HG03520 (cell line): Measurements from ENCODE around the gene STOM.

Source experiments
- ATAC-seq: cut with Tn5 transposase; IDR thresholded peaks from one replicate; pipeline ENCODE4 v1.9.1; 2021; ENCODE audit warnings: mild to moderate bottlenecking, moderate library complexity; ENCODE audit not compliant: unreplicated experiment

STOM gene

GRCh38 chr9:121371495-121372061, 1.5 kb upstream of the STOM start:
- no peak for ATAC-seq

GRCh38 chr9:121368745-121369144, 1.3 kb downstream of the STOM start:
- ATAC-seq: no peak

DNA sequence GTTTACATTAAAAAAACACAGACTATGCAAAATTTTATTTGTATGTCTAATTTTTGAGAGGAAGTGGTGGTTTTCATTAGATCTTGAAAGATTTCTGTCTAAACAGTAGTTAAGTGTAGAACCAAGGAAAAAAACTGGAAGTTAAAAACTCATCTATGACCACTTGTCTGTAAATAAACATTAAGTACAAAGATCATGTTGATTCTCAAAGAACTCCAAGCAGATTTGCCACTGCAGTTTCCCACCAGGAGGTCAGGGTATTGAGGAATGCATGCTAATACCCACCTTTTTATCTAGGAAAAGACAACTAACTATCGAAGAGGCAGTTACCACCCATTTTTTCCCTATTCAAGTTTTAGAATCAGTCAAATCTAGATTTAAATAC, 1.9 kb downstream of the STOM start:
- ATAC-seq: no peak

DNA sequence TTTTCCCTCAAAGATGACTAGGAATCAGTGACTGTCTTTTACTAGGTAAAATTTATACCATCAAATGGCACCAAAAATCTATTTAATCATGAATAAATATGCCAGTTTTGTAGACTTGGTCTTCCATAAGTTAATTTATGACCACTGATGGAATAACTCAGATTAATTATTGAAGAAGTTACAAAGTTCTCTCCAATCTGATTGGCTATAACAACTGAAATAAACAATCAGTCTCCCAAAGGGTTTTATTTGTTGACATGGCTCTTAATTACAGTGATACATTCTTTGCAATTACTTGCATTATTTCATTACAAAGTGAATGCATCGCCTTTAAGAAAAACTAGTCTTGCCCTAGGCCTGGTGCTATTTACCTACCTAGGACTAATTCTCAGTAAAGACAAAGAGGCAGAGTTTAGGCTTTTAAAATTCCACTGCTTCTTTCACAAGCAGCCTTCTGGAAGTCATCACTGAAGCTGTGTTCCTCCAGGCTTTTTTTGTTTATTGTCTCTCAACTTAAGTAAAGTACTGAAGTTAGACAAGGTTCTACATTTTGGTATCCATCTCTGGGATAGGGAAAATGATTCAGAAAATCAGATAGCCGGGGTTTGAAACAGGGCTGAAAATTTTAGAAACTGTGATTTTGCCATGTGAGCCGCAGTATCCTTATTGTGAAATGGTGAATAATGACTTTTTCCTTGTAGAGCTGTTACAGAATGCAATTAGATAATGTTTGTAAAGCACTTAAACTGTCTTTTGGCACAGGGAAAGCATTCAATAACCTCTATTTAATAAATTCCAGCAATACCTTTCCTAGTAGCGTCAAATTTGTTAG, 2.5 kb downstream of the STOM start:
- ATAC-seq: no peak

GRCh38 chr9:121366611-121367192, 3.3 kb downstream of the STOM start:
- no peak for ATAC-seq

GRCh38 chr9:121365564-121365963, 4.5 kb downstream of the STOM start:
- no peak for ATAC-seq

DNA sequence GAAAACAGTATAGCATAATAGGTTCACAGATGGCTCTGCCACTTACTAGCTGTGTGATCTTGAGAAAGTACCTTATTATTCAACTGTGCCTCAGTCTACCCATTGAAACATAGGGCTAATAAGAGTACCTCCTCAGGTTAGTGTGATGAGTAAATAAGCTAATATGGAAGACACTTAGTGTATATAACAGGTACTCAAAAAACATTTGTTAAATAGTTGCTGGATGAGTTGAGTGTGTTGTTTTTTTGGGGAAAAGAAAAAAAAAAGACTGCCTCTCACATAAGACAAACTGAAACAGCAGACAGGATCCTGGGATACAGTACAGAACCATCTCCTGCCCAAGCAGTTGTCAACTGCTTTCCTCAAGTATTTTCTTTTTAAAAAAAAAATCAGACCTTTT, 5.2 kb downstream of the STOM start:
- no peak for ATAC-seq

GRCh38 chr9:121364077-121364476, 6.0 kb downstream of the STOM start:
- no peak for ATAC-seq

- ATAC-seq: no peak
Observed at GRCh38 chr9:121363622-121363961, 6.5 kb downstream of the STOM start.

DNA sequence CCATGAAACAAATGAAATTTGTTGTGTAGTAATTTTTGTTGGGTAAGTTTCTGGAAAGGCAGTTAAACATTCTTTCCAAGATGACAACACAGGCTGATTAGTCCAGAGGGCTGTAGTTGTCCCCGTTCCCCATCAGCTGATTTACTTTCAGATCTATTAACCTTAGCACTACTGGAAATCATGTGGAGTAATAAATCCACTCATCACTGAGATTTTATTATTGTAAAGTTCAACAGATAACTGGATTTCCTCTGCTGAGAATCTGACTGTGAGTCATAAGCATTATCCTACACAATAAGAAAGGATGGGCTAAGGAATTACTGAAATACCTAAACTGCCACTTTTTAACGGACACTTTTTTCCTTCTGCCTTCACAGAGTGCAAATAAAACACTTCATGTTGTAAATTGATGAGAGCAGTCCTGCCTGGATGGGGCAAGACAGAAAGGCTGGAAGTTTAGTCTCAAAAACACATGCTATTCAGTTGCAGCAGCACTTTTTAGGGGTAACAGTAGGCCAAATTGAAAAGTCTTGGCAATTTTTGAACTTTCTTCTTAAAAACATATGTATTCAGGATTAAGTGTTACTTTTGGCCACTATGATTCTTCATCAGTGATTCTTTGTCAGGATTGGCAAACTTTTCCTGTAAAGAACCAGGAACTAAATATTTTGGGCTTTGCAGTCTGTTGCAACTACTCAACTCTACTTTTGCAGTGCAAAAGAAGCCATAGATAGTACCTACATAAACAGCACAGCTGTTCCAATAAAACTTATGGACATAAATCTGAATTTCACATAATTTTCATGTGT, 7.0 kb downstream of the STOM start:
- no peak for ATAC-seq

DNA sequence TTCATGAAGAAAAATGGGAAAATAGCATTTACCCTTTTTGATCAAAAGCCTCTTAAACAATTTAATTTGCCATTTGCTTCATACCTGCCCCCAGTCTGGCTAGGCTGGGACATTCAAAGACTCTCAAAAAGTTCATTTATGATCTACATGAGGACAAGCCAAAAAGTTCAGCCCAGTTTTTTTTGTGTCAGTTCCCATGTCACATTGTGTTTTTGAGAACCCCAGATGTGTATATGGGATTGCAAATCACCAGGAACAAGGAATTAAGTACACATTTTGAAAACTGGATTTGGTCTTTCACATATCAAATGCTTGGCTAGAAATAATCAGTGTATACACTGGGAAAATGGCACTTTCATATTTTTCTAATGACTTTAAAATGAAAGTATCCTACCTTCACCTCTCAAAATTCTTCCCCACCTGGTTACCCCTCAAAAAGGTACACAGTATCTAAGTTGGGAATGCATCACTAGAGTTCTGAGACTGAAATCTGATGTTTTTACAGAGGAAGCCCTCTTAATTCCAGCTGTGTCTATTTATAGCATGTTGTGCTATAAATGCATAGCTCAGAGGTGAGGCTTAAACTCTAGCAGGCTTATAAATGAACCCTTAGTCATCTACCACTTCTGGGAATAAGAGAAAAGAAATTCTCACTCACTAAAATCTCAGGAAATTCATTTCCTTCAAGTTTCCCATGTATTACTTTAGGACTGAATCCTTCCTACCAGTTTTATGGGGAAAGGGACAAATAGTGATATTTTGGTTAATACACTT, 9.3 kb downstream of the STOM start:
- no peak for ATAC-seq

DNA sequence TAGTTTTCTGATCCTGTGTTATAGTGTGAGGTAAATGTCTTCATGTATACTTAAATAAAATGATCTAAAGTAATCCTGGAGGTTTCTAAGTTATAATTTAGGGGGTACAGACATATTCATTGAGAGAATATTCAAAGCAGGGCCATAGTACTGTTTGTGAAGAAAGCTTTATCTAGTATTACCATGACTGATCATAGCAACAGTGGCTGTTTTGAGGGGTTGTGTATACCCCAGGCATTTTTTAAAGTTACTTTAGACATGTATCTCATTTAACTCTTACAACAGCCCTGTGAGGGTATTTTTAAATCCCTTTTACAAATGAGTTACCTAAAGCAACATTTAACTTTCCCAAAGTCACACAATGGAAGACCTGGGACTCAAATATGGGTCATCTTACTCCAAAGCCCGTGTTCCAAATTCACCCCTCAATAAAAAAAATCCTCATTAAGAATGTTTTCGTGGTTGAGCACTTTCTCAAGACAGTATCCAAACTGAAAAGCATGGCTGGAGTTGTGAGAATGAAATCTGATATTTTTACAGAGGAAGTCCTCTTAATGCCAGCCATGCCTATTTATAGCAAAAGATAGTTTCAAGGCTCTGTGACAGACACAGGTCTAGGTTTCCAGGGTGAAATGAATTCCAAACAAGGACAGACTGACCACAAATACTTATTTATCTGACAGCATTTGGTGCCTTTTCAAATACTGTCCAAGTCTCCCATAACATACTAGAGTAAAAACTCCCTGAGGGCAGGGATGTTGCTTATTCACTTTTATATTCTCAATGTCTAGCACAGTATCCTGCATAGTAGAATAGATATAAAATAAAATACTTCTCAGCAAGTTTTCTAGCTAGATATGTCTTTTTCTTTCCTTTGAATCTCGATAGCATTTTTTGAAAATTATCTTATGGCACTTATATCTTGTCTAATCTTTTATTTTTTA, 10.4 kb downstream of the STOM start:
- ATAC-seq: no peak

DNA sequence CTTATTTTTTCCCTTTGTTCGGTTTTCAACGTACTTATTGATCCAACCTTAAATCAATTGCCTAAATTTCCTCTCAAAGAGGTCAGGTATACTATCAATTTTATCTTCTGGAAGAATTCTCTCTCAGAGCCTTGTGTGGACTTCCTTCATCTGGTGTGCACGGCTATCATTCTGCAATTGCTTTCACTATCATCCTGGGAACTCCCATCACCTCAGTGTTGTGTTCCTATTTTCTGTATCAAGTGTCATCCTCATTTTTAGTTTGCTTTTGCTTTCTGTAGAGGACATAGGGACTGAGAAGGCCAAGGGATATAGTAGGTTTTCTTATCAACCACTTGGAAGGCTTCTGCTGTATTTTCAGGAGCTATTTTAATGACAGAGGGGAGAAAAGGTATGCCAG, 11.3 kb downstream of the STOM start:
- no peak for ATAC-seq

- no peak for ATAC-seq
Observed at GRCh38 chr9:121357011-121357410, 13.0 kb downstream of the STOM start.

DNA sequence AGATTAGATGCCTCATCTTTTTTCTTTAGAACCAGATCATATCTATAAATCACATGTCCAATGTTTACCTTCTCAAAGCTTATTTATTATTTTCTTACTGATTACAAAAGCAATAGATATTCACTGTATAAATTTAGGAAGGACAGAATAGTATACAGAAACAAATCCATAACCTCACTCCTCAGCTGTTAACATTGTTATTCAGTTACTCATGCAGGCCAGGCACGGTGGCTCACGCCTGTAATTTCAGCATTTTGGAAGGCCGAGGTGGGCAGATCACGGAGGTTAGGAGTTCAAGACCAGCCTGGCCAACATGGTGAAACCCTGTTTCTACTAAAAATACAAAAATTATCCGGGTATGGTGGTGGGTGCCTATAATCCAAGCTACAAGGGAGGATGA, 15.3 kb downstream of the STOM start:
- no peak for ATAC-seq

DNA sequence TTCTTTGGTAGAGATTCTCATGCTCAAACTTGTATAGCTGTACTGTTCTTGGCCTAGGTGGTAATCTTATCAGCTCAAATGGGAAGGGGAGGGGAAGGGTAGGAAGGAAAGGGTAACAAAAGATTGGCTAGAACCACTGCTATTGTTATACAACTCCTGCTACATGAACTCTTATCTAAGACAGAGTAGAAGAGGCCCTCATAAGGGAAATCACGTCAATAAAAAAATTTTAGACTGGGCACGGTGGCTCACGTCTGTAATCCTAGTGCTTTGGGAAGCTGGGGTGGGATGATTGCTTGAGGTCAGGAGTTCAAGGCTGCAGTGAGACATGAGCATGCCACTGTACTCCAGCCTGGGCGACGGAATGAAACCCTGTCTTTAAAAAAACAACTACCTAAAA, 15.9 kb downstream of the STOM start:
- peak; percentile 2 for ATAC-seq

DNA sequence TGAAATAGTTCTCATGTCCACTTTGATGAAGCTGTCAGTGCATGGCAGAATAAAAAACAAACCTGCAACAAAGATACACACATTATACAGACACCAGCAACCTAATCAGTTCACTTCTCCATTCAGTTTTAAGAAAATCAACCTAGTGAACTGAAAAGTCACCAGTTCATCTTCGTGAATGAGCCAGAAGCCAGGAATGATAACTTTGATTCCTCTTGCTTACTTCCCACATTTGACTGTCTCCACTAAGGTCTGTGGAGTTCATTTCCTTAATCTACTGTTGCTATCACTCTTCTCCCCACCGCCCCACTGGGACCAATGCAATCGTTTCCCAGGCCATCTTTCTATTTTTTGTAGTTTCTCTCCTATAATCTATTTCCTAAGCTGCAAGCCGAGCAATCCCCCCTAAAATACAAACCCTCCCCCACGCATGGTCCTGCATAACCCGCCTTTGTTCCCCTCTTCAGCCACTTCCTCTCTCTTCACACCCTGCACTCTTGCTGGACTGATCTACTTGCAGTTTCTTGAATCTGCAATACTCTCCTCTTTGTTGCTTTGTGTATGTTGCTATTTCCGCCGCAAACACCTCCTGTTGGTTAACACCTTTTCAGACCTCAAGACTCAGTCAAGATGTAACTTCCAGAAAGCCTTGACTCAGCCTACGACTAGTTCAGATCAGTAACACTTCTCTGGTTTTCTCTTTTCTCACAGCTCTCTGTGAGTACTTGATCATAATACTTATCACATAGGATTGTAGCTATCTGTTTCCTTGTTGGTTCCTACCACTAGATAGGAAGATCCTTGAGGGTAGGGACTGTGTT, 16.6 kb downstream of the STOM start:
- ATAC-seq: peak; percentile 93

DNA sequence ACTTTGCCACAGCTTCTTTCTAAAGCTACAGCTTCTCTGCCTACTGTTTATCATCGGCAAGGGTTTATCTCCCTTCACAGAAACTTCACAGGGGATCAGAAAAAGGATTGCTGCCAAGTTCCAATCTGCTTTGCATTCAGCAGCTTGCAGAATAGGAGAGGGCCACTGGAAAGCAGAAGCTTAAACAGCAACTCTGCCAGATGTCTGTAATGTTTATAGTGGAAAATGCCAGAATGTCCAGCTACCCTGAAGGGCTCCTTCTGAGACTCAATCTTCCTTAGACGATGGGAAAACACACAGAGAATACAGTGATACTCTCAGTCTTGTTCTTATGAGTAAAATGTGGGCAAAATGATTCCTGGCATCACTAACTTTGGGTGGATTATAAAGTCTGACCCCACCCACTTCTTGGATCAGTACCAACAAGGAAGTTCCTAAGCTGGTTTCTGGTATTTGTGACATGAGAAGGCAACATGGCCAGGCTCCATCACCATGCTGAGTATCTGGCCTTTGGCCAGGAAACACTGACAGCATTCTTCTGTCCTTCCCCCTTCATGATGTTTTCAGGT, 19.0 kb downstream of the STOM start:
- no peak for ATAC-seq

GRCh38 chr9:121350036-121350435, 20.0 kb downstream of the STOM start:
- ATAC-seq: no peak
